Measurements from ENCODE around the gene ANP32E.

The ANP32E gene

DNA sequence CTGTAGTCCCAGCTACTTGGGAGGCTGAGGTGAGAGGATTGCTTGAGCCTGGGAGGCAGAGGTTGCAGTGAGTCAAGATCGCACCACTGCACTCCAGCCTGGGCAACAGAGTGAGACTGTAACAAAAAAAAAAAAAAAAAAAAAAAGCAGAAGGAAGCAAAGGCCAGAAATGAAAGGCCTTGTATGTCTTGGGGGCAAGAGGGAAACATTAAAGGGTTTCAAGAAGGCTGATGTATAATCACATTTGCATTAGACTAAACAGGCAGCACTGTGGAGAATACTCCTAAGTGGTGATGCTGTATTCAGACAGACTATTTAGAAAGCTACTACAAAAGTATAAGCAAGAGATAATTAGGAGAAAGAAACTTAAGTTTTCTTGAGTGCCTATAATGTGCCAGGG lies 10.4 kb downstream of the ANP32E start:
- ATAC-seq, result no peak
- TF ChIP-seq TOX (CRISPR knock-in tag; IDR thresholded peaks at IDR 0.05; ENCODE audit: borderline replicate concordance), result no peak
- TF ChIP-seq ARNTL (CRISPR knock-in tag; IDR thresholded peaks at IDR 0.05; ENCODE audit: borderline replicate concordance, low read depth), result no peak
- TF ChIP-seq TCF4 (CRISPR knock-in tag; IDR thresholded peaks at IDR 0.05; ENCODE audit: borderline replicate concordance), result no peak
- no peak for TF ChIP-seq ZFP30 (CRISPR knock-in tag; IDR thresholded peaks at IDR 0.05)
- TF ChIP-seq, protein P1, sequence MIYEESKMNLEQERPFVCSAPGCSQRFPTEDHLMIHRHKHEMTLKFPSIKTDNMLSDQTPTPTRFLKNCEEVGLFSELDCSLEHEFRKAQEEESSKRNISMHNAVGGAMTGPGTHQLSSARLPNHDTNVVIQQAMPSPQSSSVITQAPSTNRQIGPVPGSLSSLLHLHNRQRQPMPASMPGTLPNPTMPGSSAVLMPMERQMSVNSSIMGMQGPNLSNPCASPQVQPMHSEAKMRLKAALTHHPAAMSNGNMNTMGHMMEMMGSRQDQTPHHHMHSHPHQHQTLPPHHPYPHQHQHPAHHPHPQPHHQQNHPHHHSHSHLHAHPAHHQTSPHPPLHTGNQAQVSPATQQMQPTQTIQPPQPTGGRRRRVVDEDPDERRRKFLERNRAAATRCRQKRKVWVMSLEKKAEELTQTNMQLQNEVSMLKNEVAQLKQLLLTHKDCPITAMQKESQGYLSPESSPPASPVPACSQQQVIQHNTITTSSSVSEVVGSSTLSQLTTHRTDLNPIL (CRISPR knock-in tag; IDR thresholded peaks at IDR 0.05; ENCODE audit: low read depth), result no peak
- TF ChIP-seq ZNF70 (CRISPR knock-in tag; IDR thresholded peaks at IDR 0.05), result no peak
- TF ChIP-seq, protein P2, sequence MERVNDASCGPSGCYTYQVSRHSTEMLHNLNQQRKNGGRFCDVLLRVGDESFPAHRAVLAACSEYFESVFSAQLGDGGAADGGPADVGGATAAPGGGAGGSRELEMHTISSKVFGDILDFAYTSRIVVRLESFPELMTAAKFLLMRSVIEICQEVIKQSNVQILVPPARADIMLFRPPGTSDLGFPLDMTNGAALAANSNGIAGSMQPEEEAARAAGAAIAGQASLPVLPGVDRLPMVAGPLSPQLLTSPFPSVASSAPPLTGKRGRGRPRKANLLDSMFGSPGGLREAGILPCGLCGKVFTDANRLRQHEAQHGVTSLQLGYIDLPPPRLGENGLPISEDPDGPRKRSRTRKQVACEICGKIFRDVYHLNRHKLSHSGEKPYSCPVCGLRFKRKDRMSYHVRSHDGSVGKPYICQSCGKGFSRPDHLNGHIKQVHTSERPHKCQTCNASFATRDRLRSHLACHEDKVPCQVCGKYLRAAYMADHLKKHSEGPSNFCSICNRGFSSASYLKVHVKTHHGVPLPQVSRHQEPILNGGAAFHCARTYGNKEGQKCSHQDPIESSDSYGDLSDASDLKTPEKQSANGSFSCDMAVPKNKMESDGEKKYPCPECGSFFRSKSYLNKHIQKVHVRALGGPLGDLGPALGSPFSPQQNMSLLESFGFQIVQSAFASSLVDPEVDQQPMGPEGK (CRISPR knock-in tag; IDR thresholded peaks at IDR 0.05; ENCODE audit: borderline replicate concordance), result no peak
- no peak for TF ChIP-seq BACH2 (CRISPR knock-in tag; IDR thresholded peaks at IDR 0.05; ENCODE audit: borderline replicate concordance)
- TF ChIP-seq ZNF565 (CRISPR knock-in tag; conservative IDR thresholded peaks at IDR 0.05; ENCODE audit: low read depth), result no peak
- no peak for TF ChIP-seq ZNF8 (CRISPR knock-in tag; IDR thresholded peaks at IDR 0.05)
- no peak for TF ChIP-seq PPARA (CRISPR knock-in tag; IDR thresholded peaks at IDR 0.05; ENCODE audit: borderline replicate concordance)
- TF ChIP-seq ZFP3 (CRISPR knock-in tag; IDR thresholded peaks at IDR 0.05), result no peak
- no peak for TF ChIP-seq CSDC2 (CRISPR knock-in tag; IDR thresholded peaks at IDR 0.05)
- no peak for TF ChIP-seq GLIS3 (CRISPR knock-in tag; IDR thresholded peaks at IDR 0.05)

DNA sequence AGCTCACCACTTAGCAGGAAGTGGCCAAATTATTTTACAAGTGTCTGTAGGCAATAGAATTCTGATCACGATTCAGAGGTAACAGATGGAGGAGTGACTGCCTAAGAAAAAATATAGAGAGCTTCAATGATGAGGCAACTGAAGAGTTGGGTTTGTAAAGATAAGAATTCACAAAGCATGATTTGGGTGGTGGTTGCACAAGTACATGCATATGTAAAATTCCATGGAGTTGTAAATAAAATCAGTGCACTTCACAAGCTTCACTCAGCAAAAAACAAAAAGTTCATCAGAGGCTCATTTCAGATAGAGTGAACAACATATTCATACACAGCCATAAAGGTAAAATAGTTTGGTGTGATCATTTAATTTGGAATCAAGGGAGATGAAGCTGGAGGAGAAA lies 10.9 kb downstream of the ANP32E start:
- no peak for TF ChIP-seq PPARA (CRISPR knock-in tag; IDR thresholded peaks at IDR 0.05; ENCODE audit: borderline replicate concordance)
- TF ChIP-seq ZNF8 (CRISPR knock-in tag; IDR thresholded peaks at IDR 0.05), result no peak
- TF ChIP-seq OSR1 (CRISPR knock-in tag; IDR thresholded peaks at IDR 0.05), result no peak
- TF ChIP-seq ZNF70 (CRISPR knock-in tag; IDR thresholded peaks at IDR 0.05), result no peak
- TF ChIP-seq ZNF565 (CRISPR knock-in tag; conservative IDR thresholded peaks at IDR 0.05; ENCODE audit: low read depth), result no peak
- TF ChIP-seq ZC3H10 (CRISPR knock-in tag; IDR thresholded peaks at IDR 0.05), result no peak
- TF ChIP-seq, protein P2 (CRISPR knock-in tag; IDR thresholded peaks at IDR 0.05; ENCODE audit: borderline replicate concordance), result no peak
- no peak for TF ChIP-seq TOX (CRISPR knock-in tag; IDR thresholded peaks at IDR 0.05; ENCODE audit: borderline replicate concordance)
- TF ChIP-seq, protein P1 (CRISPR knock-in tag; IDR thresholded peaks at IDR 0.05; ENCODE audit: low read depth), result no peak
- TF ChIP-seq RARB (CRISPR knock-in tag; IDR thresholded peaks at IDR 0.05), result no peak
- ATAC-seq, result no peak

DNA sequence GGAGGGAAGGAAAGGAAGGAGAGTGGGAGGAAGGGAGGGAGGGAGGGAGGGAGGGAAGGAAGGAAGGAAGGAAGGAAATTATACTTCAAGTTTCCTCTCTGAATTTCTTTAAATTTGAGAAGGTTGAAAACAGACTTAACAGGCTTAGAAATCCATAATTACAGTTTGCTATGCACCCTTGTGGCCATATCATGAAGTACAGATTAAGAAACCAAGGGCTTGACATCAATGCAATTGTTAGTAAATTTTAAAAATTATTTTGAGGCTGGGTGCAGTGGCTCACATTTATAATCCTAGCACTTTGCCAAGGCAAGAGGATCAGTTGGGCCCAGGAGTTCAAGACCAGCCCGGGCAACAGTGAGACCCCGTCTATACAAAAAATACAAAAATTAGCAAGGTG lies 14.4 kb downstream of the ANP32E start:
- ATAC-seq, result peak; percentile 92
- TF ChIP-seq, protein P3, sequence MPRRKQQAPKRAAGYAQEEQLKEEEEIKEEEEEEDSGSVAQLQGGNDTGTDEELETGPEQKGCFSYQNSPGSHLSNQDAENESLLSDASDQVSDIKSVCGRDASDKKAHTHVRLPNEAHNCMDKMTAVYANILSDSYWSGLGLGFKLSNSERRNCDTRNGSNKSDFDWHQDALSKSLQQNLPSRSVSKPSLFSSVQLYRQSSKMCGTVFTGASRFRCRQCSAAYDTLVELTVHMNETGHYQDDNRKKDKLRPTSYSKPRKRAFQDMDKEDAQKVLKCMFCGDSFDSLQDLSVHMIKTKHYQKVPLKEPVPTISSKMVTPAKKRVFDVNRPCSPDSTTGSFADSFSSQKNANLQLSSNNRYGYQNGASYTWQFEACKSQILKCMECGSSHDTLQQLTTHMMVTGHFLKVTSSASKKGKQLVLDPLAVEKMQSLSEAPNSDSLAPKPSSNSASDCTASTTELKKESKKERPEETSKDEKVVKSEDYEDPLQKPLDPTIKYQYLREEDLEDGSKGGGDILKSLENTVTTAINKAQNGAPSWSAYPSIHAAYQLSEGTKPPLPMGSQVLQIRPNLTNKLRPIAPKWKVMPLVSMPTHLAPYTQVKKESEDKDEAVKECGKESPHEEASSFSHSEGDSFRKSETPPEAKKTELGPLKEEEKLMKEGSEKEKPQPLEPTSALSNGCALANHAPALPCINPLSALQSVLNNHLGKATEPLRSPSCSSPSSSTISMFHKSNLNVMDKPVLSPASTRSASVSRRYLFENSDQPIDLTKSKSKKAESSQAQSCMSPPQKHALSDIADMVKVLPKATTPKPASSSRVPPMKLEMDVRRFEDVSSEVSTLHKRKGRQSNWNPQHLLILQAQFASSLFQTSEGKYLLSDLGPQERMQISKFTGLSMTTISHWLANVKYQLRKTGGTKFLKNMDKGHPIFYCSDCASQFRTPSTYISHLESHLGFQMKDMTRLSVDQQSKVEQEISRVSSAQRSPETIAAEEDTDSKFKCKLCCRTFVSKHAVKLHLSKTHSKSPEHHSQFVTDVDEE (CRISPR knock-in tag; IDR thresholded peaks at IDR 0.05), result no peak
- TF ChIP-seq ARNTL (CRISPR knock-in tag; IDR thresholded peaks at IDR 0.05; ENCODE audit: borderline replicate concordance, low read depth), result no peak
- TF ChIP-seq TCF4 (CRISPR knock-in tag; IDR thresholded peaks at IDR 0.05; ENCODE audit: borderline replicate concordance), result no peak
- no peak for TF ChIP-seq ZNF565 (CRISPR knock-in tag; conservative IDR thresholded peaks at IDR 0.05; ENCODE audit: low read depth)
- TF ChIP-seq TOX (CRISPR knock-in tag; IDR thresholded peaks at IDR 0.05; ENCODE audit: borderline replicate concordance), result no peak
- TF ChIP-seq ZNF70 (CRISPR knock-in tag; IDR thresholded peaks at IDR 0.05), result no peak
- TF ChIP-seq, protein P2 (CRISPR knock-in tag; IDR thresholded peaks at IDR 0.05; ENCODE audit: borderline replicate concordance), result no peak
- TF ChIP-seq RARB (CRISPR knock-in tag; IDR thresholded peaks at IDR 0.05), result no peak
- no peak for TF ChIP-seq PPARA (CRISPR knock-in tag; IDR thresholded peaks at IDR 0.05; ENCODE audit: borderline replicate concordance)
- TF ChIP-seq ZFP3 (CRISPR knock-in tag; IDR thresholded peaks at IDR 0.05), result no peak
- TF ChIP-seq, protein P4, sequence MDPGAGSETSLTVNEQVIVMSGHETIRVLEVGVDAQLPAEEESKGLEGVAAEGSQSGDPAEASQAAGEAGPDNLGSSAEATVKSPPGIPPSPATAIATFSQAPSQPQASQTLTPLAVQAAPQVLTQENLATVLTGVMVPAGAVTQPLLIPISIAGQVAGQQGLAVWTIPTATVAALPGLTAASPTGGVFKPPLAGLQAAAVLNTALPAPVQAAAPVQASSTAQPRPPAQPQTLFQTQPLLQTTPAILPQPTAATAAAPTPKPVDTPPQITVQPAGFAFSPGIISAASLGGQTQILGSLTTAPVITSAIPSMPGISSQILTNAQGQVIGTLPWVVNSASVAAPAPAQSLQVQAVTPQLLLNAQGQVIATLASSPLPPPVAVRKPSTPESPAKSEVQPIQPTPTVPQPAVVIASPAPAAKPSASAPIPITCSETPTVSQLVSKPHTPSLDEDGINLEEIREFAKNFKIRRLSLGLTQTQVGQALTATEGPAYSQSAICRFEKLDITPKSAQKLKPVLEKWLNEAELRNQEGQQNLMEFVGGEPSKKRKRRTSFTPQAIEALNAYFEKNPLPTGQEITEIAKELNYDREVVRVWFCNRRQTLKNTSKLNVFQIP (CRISPR knock-in tag; IDR thresholded peaks at IDR 0.05; ENCODE audit: borderline replicate concordance, low read depth), result no peak
- no peak for TF ChIP-seq SNAI2 (CRISPR knock-in tag; IDR thresholded peaks at IDR 0.05)
- TF ChIP-seq ISL1 (CRISPR knock-in tag; IDR thresholded peaks at IDR 0.05), result no peak
- TF ChIP-seq, protein P5, sequence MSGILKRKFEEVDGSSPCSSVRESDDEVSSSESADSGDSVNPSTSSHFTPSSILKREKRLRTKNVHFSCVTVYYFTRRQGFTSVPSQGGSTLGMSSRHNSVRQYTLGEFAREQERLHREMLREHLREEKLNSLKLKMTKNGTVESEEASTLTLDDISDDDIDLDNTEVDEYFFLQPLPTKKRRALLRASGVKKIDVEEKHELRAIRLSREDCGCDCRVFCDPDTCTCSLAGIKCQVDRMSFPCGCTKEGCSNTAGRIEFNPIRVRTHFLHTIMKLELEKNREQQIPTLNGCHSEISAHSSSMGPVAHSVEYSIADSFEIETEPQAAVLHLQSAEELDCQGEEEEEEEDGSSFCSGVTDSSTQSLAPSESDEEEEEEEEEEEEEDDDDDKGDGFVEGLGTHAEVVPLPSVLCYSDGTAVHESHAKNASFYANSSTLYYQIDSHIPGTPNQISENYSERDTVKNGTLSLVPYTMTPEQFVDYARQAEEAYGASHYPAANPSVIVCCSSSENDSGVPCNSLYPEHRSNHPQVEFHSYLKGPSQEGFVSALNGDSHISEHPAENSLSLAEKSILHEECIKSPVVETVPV (CRISPR knock-in tag; IDR thresholded peaks at IDR 0.05), result no peak

Data from SK-N-SH treated with all-trans-retinoic acid at 6 μM for 48 hours (cell line).